Activated CD4-positive, alpha-beta T cell treated with anti-CD3 and anti-CD28 coated beads, Interleukin-2, amount 50 U/mL, for 4 hours (primary cell): ENCODE results near the gene DPP6.

Source experiments
- DNase-seq, 2 experiments: peaks; one replicate each; pipeline ENCODE4 v3.0.0-alpha.2; 2020

Gene DPP6

GRCh38 chr7:154475864-154476263, 423.7 kb downstream of the DPP6 start:
- DNase-seq, result no peak

GRCh38 chr7:154480817-154481216, 428.6 kb downstream of the DPP6 start:
- DNase-seq, result no peak

GRCh38 chr7:154482863-154483262, 430.7 kb downstream of the DPP6 start:
- DNase-seq, result no peak

GRCh38 chr7:154484406-154484805, 432.2 kb downstream of the DPP6 start:
- no peak for DNase-seq

- DNase-seq, result no peak
Measured at GRCh38 chr7:154484943-154485342, 432.7 kb downstream of the DPP6 start.

- DNase-seq, result no peak
Measured at GRCh38 chr7:154489897-154490296, 437.7 kb downstream of the DPP6 start.

GRCh38 chr7:154493594-154493993, 441.4 kb downstream of the DPP6 start:
- no peak for DNase-seq

- DNase-seq, result no peak
Measured at GRCh38 chr7:154497751-154498150, 445.6 kb downstream of the DPP6 start.

- no peak for DNase-seq
Measured at GRCh38 chr7:154503962-154504550, 451.9 kb downstream of the DPP6 start.

GRCh38 chr7:154504918-154505317, 452.7 kb downstream of the DPP6 start:
- no peak for DNase-seq

GRCh38 chr7:154505362-154505761, 453.2 kb downstream of the DPP6 start:
- no peak for DNase-seq

GRCh38 chr7:154509192-154509591, 457.0 kb downstream of the DPP6 start:
- no peak for DNase-seq

GRCh38 chr7:154512121-154512833, 460.1 kb downstream of the DPP6 start:
- DNase-seq, result no peak

GRCh38 chr7:154517768-154518167, 465.6 kb downstream of the DPP6 start:
- DNase-seq, result no peak

GRCh38 chr7:154519229-154519628, 467.0 kb downstream of the DPP6 start:
- DNase-seq, result no peak

GRCh38 chr7:154530136-154530535, 477.9 kb downstream of the DPP6 start:
- no peak for DNase-seq

GRCh38 chr7:154532771-154533170, 480.6 kb downstream of the DPP6 start:
- no peak for DNase-seq

GRCh38 chr7:154540596-154540995, 488.4 kb downstream of the DPP6 start:
- DNase-seq, result no peak

- DNase-seq, result no peak
Measured at GRCh38 chr7:154541606-154542005, 489.4 kb downstream of the DPP6 start.

- no peak for DNase-seq
Measured at GRCh38 chr7:154546946-154547587, 494.9 kb downstream of the DPP6 start.

GRCh38 chr7:154553711-154554265, 501.6 kb downstream of the DPP6 start:
- DNase-seq, result no peak

GRCh38 chr7:154559454-154559853, 507.3 kb downstream of the DPP6 start:
- no peak for DNase-seq

- no peak for DNase-seq
Measured at GRCh38 chr7:154564676-154565075, 512.5 kb downstream of the DPP6 start.

GRCh38 chr7:154566877-154567276, 514.7 kb downstream of the DPP6 start:
- no peak for DNase-seq
